ENCODE measurements around the gene MRI1. TPM values are rescaled to one million over a fixed set of nuclear protein-coding genes. Genes with fewer than 3 reads are reported as not detected.

Gene MRI1
- polyA plus RNA-seq, 1 donor from 2014 or later = 71.2 TPM

- Histone ChIP-seq H3K9ac (ENCODE audit: low read length) (no peak overlapping the region), H3K79me2 (replicated peaks; ENCODE audit: insufficient read depth, low read length) (no peaks in the 10 kb centered on the region), H3K36me3 (ENCODE audit: insufficient read depth, low read length) (peaks cover 10% of the 10 kb centered on the region), H3K9me2 (ENCODE audit: insufficient read depth, low read length) (no peaks in the 10 kb centered on the region), H3K4me3 (ENCODE audit: low read length) (no peak overlapping the region), H3K9me3 (ENCODE audit: low read length) (no peaks in the 10 kb centered on the region), H3K4me2 (ENCODE audit: low read length) (no peak overlapping the region), H3K27me3 (ENCODE audit: insufficient read depth, low read depth, low read length) (no peaks in the 10 kb centered on the region), H3K27ac (ENCODE audit: low read length) (no peak overlapping the region), H2AFZ (ENCODE audit: low read depth, low read length) (no peak overlapping the region), H3F3A (ENCODE audit: insufficient read depth, low read length, poor library complexity, severe bottlenecking) (no peaks in the 10 kb centered on the region), H4K20me1 (ENCODE audit: insufficient read depth) (no peaks in the 10 kb centered on the region)
- no peak for TF ChIP-seq REST (IDR thresholded peaks at IDR 0.05; ENCODE audit: borderline replicate concordance)
- TF ChIP-seq POLR2AphosphoS5 (IDR thresholded peaks at IDR 0.05) = no peak
- TF ChIP-seq EZH2 (IDR thresholded peaks at IDR 0.05; ENCODE audit: borderline replicate concordance, insufficient read depth, low read length, poor library complexity, severe bottlenecking) = no peak
- TF ChIP-seq SMC3 (conservative IDR thresholded peaks at IDR 0.05; ENCODE audit: poor library complexity) = no peak
- TF ChIP-seq RAD21 (conservative IDR thresholded peaks at IDR 0.05) = no peak
- TF ChIP-seq CTCF (IDR thresholded peaks at IDR 0.05; ENCODE audit: poor library complexity, severe bottlenecking) = no peak
- no peak for TF ChIP-seq TAF1 (IDR thresholded peaks at IDR 0.05; ENCODE audit: low read depth)
- TF ChIP-seq EP300 (conservative IDR thresholded peaks at IDR 0.05; ENCODE audit: poor library complexity, severe bottlenecking) = no peak
- no peak for TF ChIP-seq MXI1 (conservative IDR thresholded peaks at IDR 0.05; ENCODE audit: poor library complexity, severe bottlenecking)
Observed at GRCh38 chr19:13782537-13782936, 18.2 kb downstream of the MRI1 start.

DNA sequence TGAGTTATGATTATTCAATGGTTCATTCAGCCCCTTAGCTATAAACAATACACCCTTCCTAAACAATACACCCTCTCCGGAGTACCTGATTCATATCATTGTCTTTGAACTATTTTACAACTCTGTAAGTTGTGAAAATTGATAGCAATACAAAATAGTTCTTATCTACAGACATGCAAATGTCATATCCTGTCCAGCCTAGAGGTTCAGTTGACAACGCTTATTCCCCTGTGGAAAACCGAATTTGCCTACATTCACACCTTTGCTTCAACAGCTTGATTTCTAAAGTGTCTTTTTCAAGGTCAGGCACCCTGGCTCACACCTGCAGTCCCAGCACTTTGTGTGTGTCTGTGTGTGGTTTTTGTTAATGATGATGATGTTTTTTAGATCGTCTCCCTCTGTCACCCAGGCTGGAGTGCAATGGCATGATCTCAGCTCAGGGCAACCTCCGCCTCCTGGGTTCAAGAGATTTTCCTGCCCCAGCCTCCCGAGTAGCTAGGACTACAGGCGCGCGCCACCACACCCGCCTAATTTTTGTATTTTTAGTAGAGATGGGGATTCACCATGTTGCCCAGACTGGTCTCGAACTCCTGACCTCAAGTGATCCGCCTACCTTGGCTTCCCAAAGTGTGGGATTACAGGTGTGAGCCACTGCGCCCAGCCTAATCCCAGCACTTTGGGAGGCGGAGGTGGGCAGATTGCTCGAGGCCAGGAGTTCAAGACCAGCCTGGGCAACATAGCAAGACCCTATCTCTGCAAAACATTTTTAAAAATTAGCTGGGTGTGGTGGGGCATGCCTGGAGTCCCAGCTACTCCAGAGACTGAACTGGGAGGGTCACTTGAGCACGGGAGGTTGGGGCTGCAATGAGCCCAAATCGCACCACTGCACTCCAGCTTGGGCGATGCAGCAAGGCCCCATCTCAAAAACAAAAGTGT is 19.5 kb downstream of the MRI1 start:
- H3K79me2 ChIP-seq (replicated peaks; ENCODE audit: insufficient read depth, low read length) = no peaks in the 10 kb centered on the region
- H3K9ac ChIP-seq (ENCODE audit: low read length) = no peak overlapping the region
- H3K27ac ChIP-seq (ENCODE audit: low read length) = no peak overlapping the region
- no peak overlapping the region for H3K4me2 ChIP-seq (ENCODE audit: low read length)
- H3K36me3 ChIP-seq (ENCODE audit: insufficient read depth, low read length) = peaks cover 5% of the 10 kb centered on the region
- H3K9me3 ChIP-seq (ENCODE audit: low read length) = no peaks in the 10 kb centered on the region
- H3K4me3 ChIP-seq (ENCODE audit: low read length) = no peak overlapping the region
- H4K20me1 ChIP-seq (ENCODE audit: insufficient read depth) = no peaks in the 10 kb centered on the region
- no peak overlapping the region for H2AFZ ChIP-seq (ENCODE audit: low read depth, low read length)
- H3F3A ChIP-seq (ENCODE audit: insufficient read depth, low read length, poor library complexity, severe bottlenecking) = no peaks in the 10 kb centered on the region
- H3K27me3 ChIP-seq (ENCODE audit: insufficient read depth, low read depth, low read length) = no peaks in the 10 kb centered on the region
- TF ChIP-seq TAF1 (IDR thresholded peaks at IDR 0.05; ENCODE audit: low read depth) (no peak), SMC3 (conservative IDR thresholded peaks at IDR 0.05; ENCODE audit: poor library complexity) (no peak), EP300 (conservative IDR thresholded peaks at IDR 0.05; ENCODE audit: poor library complexity, severe bottlenecking) (no peak), RAD21 (conservative IDR thresholded peaks at IDR 0.05) (no peak), CTCF (IDR thresholded peaks at IDR 0.05; ENCODE audit: poor library complexity, severe bottlenecking) (no peak), POLR2AphosphoS5 (IDR thresholded peaks at IDR 0.05) (no peak), REST (IDR thresholded peaks at IDR 0.05; ENCODE audit: borderline replicate concordance) (no peak), MXI1 (conservative IDR thresholded peaks at IDR 0.05; ENCODE audit: poor library complexity, severe bottlenecking) (no peak), EZH2 (IDR thresholded peaks at IDR 0.05; ENCODE audit: borderline replicate concordance, insufficient read depth, low read length, poor library complexity, severe bottlenecking) (no peak)
- H3K9me2 ChIP-seq (ENCODE audit: insufficient read depth, low read length) = no peaks in the 10 kb centered on the region

All from neural cell (in vitro differentiated cells).